Neutrophil (primary cell): Measurements from ENCODE around the gene NDUFS5.

ENCODE experiments used
- H3K27ac ChIP-seq: fragments of 200-600 bp; sonication (generic); 2 replicates; pipeline ENCODE4 v1.5.1; 2016; ENCODE audit warnings: mild to moderate bottlenecking, moderate library complexity
- H3K27me3 ChIP-seq: fragments of 200-600 bp; sonication (generic); 2 replicates; pipeline ENCODE4 v1.6.0; 2016; ENCODE audit warnings: mild to moderate bottlenecking
- H3K36me3 ChIP-seq: fragments of 200-600 bp; sonication (generic); 2 replicates; pipeline ENCODE4 v1.5.1; 2017
- H3K4me1 ChIP-seq, 2 experiments: fragments of 200-600 bp in 1 of 2; sonication (generic) in 1 of 2; 1 replicate in 1 of 2; 2 replicates in 1 of 2; pipeline versions ENCODE4 v1.5.1 to v1.6.1; 2013 to 2016; ENCODE audit warnings: low read depth in 1 of 2, low read length in 1 of 2, mild to moderate bottlenecking in 1 of 2, moderate library complexity in 1 of 2; ENCODE audit not compliant: control insufficient read depth in 1 of 2, insufficient read depth in 1 of 2
- H3K4me3 ChIP-seq, 2 experiments: fragments of 200-600 bp in 1 of 2; sonication (generic) in 1 of 2; 1 replicate in 1 of 2; 2 replicates in 1 of 2; pipeline ENCODE4 v1.5.1; 2013 to 2016; ENCODE audit warnings: low read depth in 1 of 2, low read length in 1 of 2, mild to moderate bottlenecking in 1 of 2, moderate library complexity in 1 of 2
- H3K9me3 ChIP-seq: fragments of 200-600 bp; sonication (generic); 2 replicates; pipeline ENCODE4 v1.5.1; 2016
- TF ChIP-seq, protein P1 (sequence below): fragments of 200-600 bp; sonication (generic); IDR thresholded peaks from 2 replicates; pipeline ENCODE4 v1.5.1; 2016; ENCODE audit warnings: antibody characterized with exemption

NDUFS5 gene

DNA sequence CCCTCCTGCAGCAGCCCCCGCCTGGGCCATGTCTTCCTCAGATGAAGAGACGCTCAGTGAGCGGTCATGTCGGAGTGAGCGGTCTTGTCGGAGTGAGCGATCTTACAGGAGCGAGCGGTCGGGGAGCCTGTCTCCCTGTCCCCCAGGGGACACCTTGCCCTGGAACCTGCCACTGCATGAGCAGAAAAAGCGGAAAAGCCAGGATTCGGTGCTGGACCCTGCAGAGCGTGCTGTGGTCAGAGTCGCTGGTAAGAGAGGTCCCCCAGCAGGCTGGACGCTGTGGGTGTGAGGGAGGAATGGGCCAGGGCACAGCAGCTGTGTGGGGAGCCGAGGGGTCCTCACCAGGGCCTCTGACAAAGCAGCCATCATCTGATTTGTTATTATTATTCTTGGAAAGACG is 58.0 kb downstream of the NDUFS5 start:
- no peaks in the 10 kb centered on the region for H3K36me3 ChIP-seq
- H3K9me3 ChIP-seq = no peaks in the 10 kb centered on the region
- peaks cover 0 to 7% of the 10 kb centered on the region in 2 experiments for H3K4me1 ChIP-seq
- peaks cover 82% of the 10 kb centered on the region for H3K27me3 ChIP-seq
- TF ChIP-seq, protein P1, sequence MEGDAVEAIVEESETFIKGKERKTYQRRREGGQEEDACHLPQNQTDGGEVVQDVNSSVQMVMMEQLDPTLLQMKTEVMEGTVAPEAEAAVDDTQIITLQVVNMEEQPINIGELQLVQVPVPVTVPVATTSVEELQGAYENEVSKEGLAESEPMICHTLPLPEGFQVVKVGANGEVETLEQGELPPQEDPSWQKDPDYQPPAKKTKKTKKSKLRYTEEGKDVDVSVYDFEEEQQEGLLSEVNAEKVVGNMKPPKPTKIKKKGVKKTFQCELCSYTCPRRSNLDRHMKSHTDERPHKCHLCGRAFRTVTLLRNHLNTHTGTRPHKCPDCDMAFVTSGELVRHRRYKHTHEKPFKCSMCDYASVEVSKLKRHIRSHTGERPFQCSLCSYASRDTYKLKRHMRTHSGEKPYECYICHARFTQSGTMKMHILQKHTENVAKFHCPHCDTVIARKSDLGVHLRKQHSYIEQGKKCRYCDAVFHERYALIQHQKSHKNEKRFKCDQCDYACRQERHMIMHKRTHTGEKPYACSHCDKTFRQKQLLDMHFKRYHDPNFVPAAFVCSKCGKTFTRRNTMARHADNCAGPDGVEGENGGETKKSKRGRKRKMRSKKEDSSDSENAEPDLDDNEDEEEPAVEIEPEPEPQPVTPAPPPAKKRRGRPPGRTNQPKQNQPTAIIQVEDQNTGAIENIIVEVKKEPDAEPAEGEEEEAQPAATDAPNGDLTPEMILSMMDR = no peak
- H3K27ac ChIP-seq = no peak overlapping the region
- no peak overlapping the region for H3K4me3 ChIP-seq
